Pancreas (tissue), 10 donors: ENCODE results near the gene CDK4. TPM values are rescaled to one million over a fixed set of nuclear protein-coding genes. Genes with fewer than 3 reads are reported as not detected.

Experiments used
- ATAC-seq, 4 donors: fragments of 200-7000 bp; cut with Tn5 transposase; one replicate each; pipeline versions ENCODE4 v1.8.0 to v1.9.1; 2020; ENCODE audit warnings: mild to moderate bottlenecking in 4 of 4, moderate library complexity in 4 of 4
- DNase-seq, 6 donors: peaks; one replicate each; pipeline ENCODE4 v3.0.0-alpha.2; 2020
- FAIRE-seq: peaks from 2 replicates; lab custom pipeline; 2012; peaks lifted over from hg19 to GRCh38; lab: Jason Lieb, UNC
- H3K27ac ChIP-seq, 4 donors: fragments of 200-600 bp; sonication (generic); 1 replicate in 3 of 4; 2 replicates in 1 of 4; pipeline versions ENCODE4 v1.5.0 to v1.8.0; 2020
- H3K27me3 ChIP-seq, 4 donors: fragments of 200-600 bp; one replicate each; pipeline ENCODE4 v1.8.0; 2021
- H3K36me3 ChIP-seq, 3 donors: fragments of 200-600 bp; sonication (generic) in 1 of 3; one replicate each; pipeline versions ENCODE4 v1.5.0 to v1.8.0; 2020 to 2021
- H3K4me1 ChIP-seq, 3 donors: fragments of 200-600 bp; one replicate each; pipeline ENCODE4 v1.8.0; 2021
- H3K4me3 ChIP-seq, 4 donors: fragments of 200-600 bp; sonication (generic) in 2 of 4; one replicate each; pipeline versions ENCODE4 v1.5.0 to v1.8.0; 2020 to 2021
- H3K9me3 ChIP-seq, 4 donors: fragments of 200-600 bp; one replicate each; pipeline ENCODE4 v1.8.0; 2021
- CTCF ChIP-seq, 4 donors: fragments of 200-600 bp; sonication (generic) in 3 of 4; IDR thresholded peaks; one replicate each; pipeline versions ENCODE4 v1.5.0 to v1.8.0; 2021; ENCODE audit warnings: antibody characterized with exemption in 4 of 4
- WGBS, 2 donors: extraction: QIAGEN DNeasy Blood & Tissue Kit; methylation state at CpG; one replicate each; pipeline ENCODE4 v1.1.7; 2013; 5-methylcytosine and 5-hydroxymethylcytosine counted together
- intact Hi-C, 3 donors: fragments of 100-400 bp; cut with DNase I; formaldehyde crosslinking; loops; one replicate each; pipeline versions ENCODE4 v1.11.1 to v1.14.2; 2022
- polyA plus RNA-seq, 2 donors: library from polyadenylated mRNA; stranded (reverse); fragments of 200-250 nt; gene quantifications; one replicate each; pipeline ENCODE4 v1.2.3, GENCODE V29; 2013
- total RNA-seq, 6 donors: library from RNA; stranded (reverse); fragmentation: NEBNext Ultra II Directional in 4 of 6; extraction: Animal tissue kit (Norgen Biotek cat#: 25700) in 4 of 6; gene quantifications; one replicate each; pipeline versions ENCODE4 v1.2.1 to v1.2.4, GENCODE V29; 2021 to 2023
- donor health status: healthy with polysubstance abuse.
- donor health status: DM: no; HTN: no; CAD: no; lungs with moderate emphysema.
- donor health status: DM: no; HTN: no; CAD: no.
- donor health status: control.
- donor health status: control.
- donor health status: Bipolar disorder and iron deficiency.
- donor health status: DM: yes; HTN: yes; CAD: no.
- donor health status: DM: no; HTN: no; CAD: no.
- donor health status: DM: no; HTN: no; CAD: no.
- donor health status: DM: yes; HTN: yes; CAD: no.

Gene CDK4
- total and polyA plus RNA-seq, 8 donors: 26.7 to 48.5 (median 40.3) TPM

GRCh38 chr12:57718641-57719528, 33.2 kb downstream of the CDK4 start:
- no peak for ATAC-seq
- H3K27me3 ChIP-seq: no peaks in the 10 kb centered on the region
- TF ChIP-seq CTCF (IDR thresholded peaks at IDR 0.05): no peak
- intact Hi-C loops: no loop called here
- WGBS, 2 donors: 97 to 98% methylated on average over 15 of the region's 15 CpGs
- H3K27ac ChIP-seq: no peak overlapping the region
- H3K9me3 ChIP-seq: no peaks in the 10 kb centered on the region
- no peak overlapping the region for H3K4me3 ChIP-seq
- peaks cover 14 to 47% (median 28%) of the 10 kb centered on the region in 3 donors for H3K36me3 ChIP-seq
- no peaks in the 10 kb centered on the region for H3K4me1 ChIP-seq
- DNase-seq: no peak
- FAIRE-seq: no peak

- ATAC-seq (no peak), DNase-seq (no peak), FAIRE-seq (no peak)
- H3K9me3 ChIP-seq: no peaks in the 10 kb centered on the region
- no peaks in the 10 kb centered on the region for H3K4me1 ChIP-seq
- no peak overlapping the region for H3K4me3 ChIP-seq
- no peaks in the 10 kb centered on the region for H3K27me3 ChIP-seq
- 94 to 98% methylated on average over 22 of the region's 22 CpGs for WGBS, 2 donors
- TF ChIP-seq CTCF (IDR thresholded peaks at IDR 0.05): no peak
- H3K27ac ChIP-seq: no peak overlapping the region
- peaks cover 14 to 47% (median 28%) of the 10 kb centered on the region in 3 donors for H3K36me3 ChIP-seq
- intact Hi-C loops: no loop called here
Measured at GRCh38 chr12:57717846-57718640, 34.1 kb downstream of the CDK4 start.

GRCh38 chr12:57717131-57717530, 35.0 kb downstream of the CDK4 start:
- DNase-seq (no peak), FAIRE-seq (no peak), ATAC-seq (no peak)
- H3K27me3 ChIP-seq: no peaks in the 10 kb centered on the region
- H3K36me3 ChIP-seq: peaks cover 14 to 47% (median 28%) of the 10 kb centered on the region in 3 donors
- H3K9me3 ChIP-seq: no peaks in the 10 kb centered on the region
- no peak overlapping the region for H3K27ac ChIP-seq
- no peak overlapping the region for H3K4me3 ChIP-seq
- intact Hi-C loops: no loop called here
- no peak for TF ChIP-seq CTCF (IDR thresholded peaks at IDR 0.05)
- no peaks in the 10 kb centered on the region for H3K4me1 ChIP-seq
- WGBS, 2 donors: 93 to 98% methylated on average over 5 of the region's 5 CpGs

- no peak for ATAC-seq
- intact Hi-C loops: no loop called here
- FAIRE-seq: no peak
- Histone ChIP-seq H3K9me3 (no peaks in the 10 kb centered on the region), H3K36me3 (peaks cover 14 to 53% (median 28%) of the 10 kb centered on the region in 3 donors), H3K4me1 (no peaks in the 10 kb centered on the region), H3K27me3 (no peaks in the 10 kb centered on the region), H3K27ac (no peak overlapping the region), H3K4me3 (no peak overlapping the region)
- TF ChIP-seq CTCF (IDR thresholded peaks at IDR 0.05): no peak
- 92 to 95% methylated on average over 4 of the region's 4 CpGs for WGBS, 2 donors
- no peak for DNase-seq
Measured at GRCh38 chr12:57716305-57716704, 35.8 kb downstream of the CDK4 start.
